AG09319 (cell line): ENCODE measurements around the gene STAT4.

Experiments
- DNase-seq: peaks from one replicate; pipeline ENCODE4 v3.0.0-alpha.2; 2010; ENCODE audit warnings: low read depth; ENCODE audit errors: extremely low read depth
- CTCF ChIP-seq: IDR thresholded peaks from 2 replicates; pipeline ENCODE4 v1.5.1; 2011; ENCODE audit warnings: low read depth, mild to moderate bottlenecking, inconsistent platforms, low read length, moderate library complexity

STAT4 gene

GRCh38 chr2:191048073-191048472, 102.7 kb downstream of the STAT4 start:
- TF ChIP-seq CTCF: no peak
- no peak for DNase-seq

- no peak for TF ChIP-seq CTCF
- DNase-seq: no peak
Measured at GRCh38 chr2:191045141-191045540, 105.7 kb downstream of the STAT4 start.

- no peak for DNase-seq
- no peak for TF ChIP-seq CTCF
Measured at GRCh38 chr2:191043438-191043837, 107.4 kb downstream of the STAT4 start.

GRCh38 chr2:191041418-191042161, 109.2 kb downstream of the STAT4 start:
- no peak for TF ChIP-seq CTCF
- no peak for DNase-seq

- TF ChIP-seq CTCF: no peak
- no peak for DNase-seq
Measured at GRCh38 chr2:191039616-191040015, 111.2 kb downstream of the STAT4 start.

- TF ChIP-seq CTCF: no peak
- DNase-seq: no peak
Measured at GRCh38 chr2:191038741-191039140, 112.1 kb downstream of the STAT4 start.

- no peak for TF ChIP-seq CTCF
- DNase-seq: peak; percentile 89
Measured at GRCh38 chr2:191038241-191038725, 112.5 kb downstream of the STAT4 start.
